IMR-90 (cell line): ENCODE results near the gene RPRML. TPM values are rescaled to one million over a fixed set of nuclear protein-coding genes. Genes with fewer than 3 reads are reported as not detected.

Experiments used
- ATAC-seq: fragments of 200-7000 bp; cut with Tn5 transposase; 2 replicates; pipeline ENCODE4 v1.9.1; 2020; ENCODE audit warnings: low read depth, mild to moderate bottlenecking, moderate library complexity
- BruUV-seq: library from RNA; stranded (reverse); fragments of 400-500 nt; replicated peaks from 2 replicates; lab custom pipeline; 2021; lab: Mats Ljungman, UMichigan
- CTCF ChIA-PET: fragments of 300-600 bp; formaldehyde crosslinking; extraction: SDS; loops from one replicate; lab custom pipeline; 2021; ENCODE audit warnings: antibody characterized with exemption; lab: Yijun Ruan, JAX
- POLR2A ChIA-PET: fragments of 300-600 bp; sonication (Branson Sonifier 250); formaldehyde crosslinking; loops from one replicate; lab custom pipeline; 2022; ENCODE audit warnings: antibody characterized with exemption; ENCODE audit not compliant: unreplicated experiment; lab: Charles Lee
- DNase-seq: peaks from one replicate; pipeline ENCODE4 v3.0.0; 2013
- H2AFZ ChIP-seq: replicated peaks from 2 replicates; pipeline ENCODE3; 2013; ENCODE audit warnings: low read length, mild to moderate bottlenecking; ENCODE audit not compliant: poor library complexity
- H2AK5ac ChIP-seq: 2 replicates; pipeline ENCODE4 v1.6.1; 2013; ENCODE audit warnings: low read depth, low read length, inconsistent platforms
- H2AK9ac ChIP-seq: replicated peaks from 2 replicates; pipeline ENCODE3; 2013; ENCODE audit warnings: mild to moderate bottlenecking, low read depth, low read length, moderate library complexity; ENCODE audit not compliant: poor library complexity
- H2BK120ac ChIP-seq: 2 replicates; pipeline ENCODE4 v1.6.1; 2013; ENCODE audit warnings: low read depth, low read length, inconsistent platforms
- H2BK15ac ChIP-seq: 3 replicates; pipeline ENCODE4 v1.6.1; 2013; ENCODE audit warnings: low read depth, low read length, inconsistent platforms
- H2BK20ac ChIP-seq: 2 replicates; pipeline ENCODE4 v1.6.1; 2013; ENCODE audit warnings: low read depth, mild to moderate bottlenecking, inconsistent platforms, low read length, moderate library complexity
- H2BK5ac ChIP-seq: 2 replicates; pipeline ENCODE4 v1.6.1; 2013; ENCODE audit warnings: mild to moderate bottlenecking, low read depth, low read length, inconsistent platforms; ENCODE audit not compliant: poor library complexity, severe bottlenecking
- H3K14ac ChIP-seq: replicated peaks from 2 replicates; pipeline ENCODE4 v1.6.1; 2013; ENCODE audit warnings: low read depth, low read length, inconsistent platforms
- H3K18ac ChIP-seq: 2 replicates; pipeline ENCODE4 v1.6.1; 2013; ENCODE audit warnings: low read depth, low read length, control low read depth
- H3K23ac ChIP-seq: 2 replicates; pipeline ENCODE4 v1.6.1; 2013; ENCODE audit warnings: low read depth, low read length, inconsistent platforms
- H3K27ac ChIP-seq: 2 replicates; pipeline ENCODE4 v1.5.1; 2013; ENCODE audit warnings: mild to moderate bottlenecking, control low read depth, low read length; ENCODE audit not compliant: insufficient read depth
- H3K27me3 ChIP-seq: 2 replicates; pipeline ENCODE4 v1.6.1; 2013; ENCODE audit warnings: low read length; ENCODE audit not compliant: control insufficient read depth, insufficient read depth
- H3K36me3 ChIP-seq: 2 replicates; pipeline ENCODE4 v1.6.1; 2013; ENCODE audit warnings: low read length, mixed read lengths; ENCODE audit not compliant: control insufficient read depth, insufficient read depth
- H3K4ac ChIP-seq: 2 replicates; pipeline ENCODE4 v1.6.1; 2013; ENCODE audit warnings: low read depth, low read length, inconsistent platforms
- H3K4me1 ChIP-seq: 2 replicates; pipeline ENCODE4 v1.6.1; 2013; ENCODE audit warnings: low read length, mixed read lengths; ENCODE audit not compliant: control insufficient read depth, insufficient read depth
- H3K4me2 ChIP-seq: 2 replicates; pipeline ENCODE4 v1.6.1; 2013; ENCODE audit warnings: low read depth, mild to moderate bottlenecking, control low read depth, low read length, moderate library complexity
- H3K4me3 ChIP-seq: 2 replicates; pipeline ENCODE4 v1.5.1; 2013; ENCODE audit warnings: low read depth, mild to moderate bottlenecking, control low read depth, low read length, moderate library complexity; ENCODE audit not compliant: insufficient read depth
- H3K56ac ChIP-seq: 2 replicates; pipeline ENCODE4 v1.6.1; 2013; ENCODE audit warnings: low read length, inconsistent platforms; ENCODE audit not compliant: insufficient read depth; ENCODE audit errors: extremely low read depth
- H3K79me1 ChIP-seq, 2 experiments: 2 replicates each; pipeline ENCODE4 v1.6.1; 2013; ENCODE audit warnings: low read length in 2 of 2, inconsistent platforms in 1 of 2, low read depth in 1 of 2
- H3K9ac ChIP-seq: 2 replicates; pipeline ENCODE4 v1.6.1; 2013; ENCODE audit warnings: low read depth, low read length, control low read depth
- H3K9me1 ChIP-seq: 2 replicates; pipeline ENCODE4 v1.6.1; 2013; ENCODE audit warnings: low read length, inconsistent platforms; ENCODE audit not compliant: insufficient read depth
- H3K9me3 ChIP-seq: 2 replicates; pipeline ENCODE4 v1.6.1; 2013; ENCODE audit warnings: low read length; ENCODE audit not compliant: control insufficient read depth, insufficient read depth
- H4K20me1 ChIP-seq: 2 replicates; pipeline ENCODE4 v1.6.1; 2013; ENCODE audit warnings: low read length, inconsistent platforms; ENCODE audit not compliant: insufficient read depth
- H4K5ac ChIP-seq: 2 replicates; pipeline ENCODE4 v1.6.1; 2013; ENCODE audit warnings: mild to moderate bottlenecking, low read depth, low read length, control low read depth
- H4K8ac ChIP-seq, 2 experiments: 2 replicates each; pipeline ENCODE4 v1.6.1; 2013; ENCODE audit warnings: low read depth in 2 of 2, low read length in 2 of 2, control low read depth in 1 of 2, inconsistent platforms in 1 of 2
- H4K91ac ChIP-seq: 2 replicates; pipeline ENCODE4 v1.6.1; 2013; ENCODE audit warnings: low read depth, low read length, inconsistent platforms; ENCODE audit not compliant: insufficient read depth
- FOS ChIP-seq: fragments of 150-350 bp; IDR thresholded peaks from 2 replicates; pipeline ENCODE4 v1.6.1; 2016; ENCODE audit warnings: low read depth, low read length
- MAZ ChIP-seq: IDR thresholded peaks from 2 replicates; pipeline ENCODE4 v1.6.1; 2012; ENCODE audit warnings: low read depth, mild to moderate bottlenecking, low read length, improper control_type of control experiment, moderate library complexity, borderline replicate concordance
- RFX5 ChIP-seq: IDR thresholded peaks from 2 replicates; pipeline ENCODE4 v1.8.0; 2012; ENCODE audit warnings: low read depth, mild to moderate bottlenecking, low read length, moderate library complexity
- SMC3 ChIP-seq: fragments of 150-350 bp; IDR thresholded peaks from 2 replicates; pipeline ENCODE4 v1.6.1; 2016; ENCODE audit warnings: low read depth, mild to moderate bottlenecking, antibody characterized with exemption, low read length, moderate library complexity
- WGBS, 2 experiments: methylation state at CpG; one replicate each; pipeline versions ENCODE4 v1.1.5 to v1.1.7; 2013; ENCODE audit warnings: missing lambda C conversion rate in 2 of 2; ENCODE audit not compliant: insufficient read length in 1 of 2; ENCODE audit errors: extremely low coverage in 2 of 2; 5-methylcytosine and 5-hydroxymethylcytosine counted together
- dilution Hi-C: fragments of 300-500 bp; cut with HindIII; formaldehyde crosslinking; loops from one replicate; pipeline ENCODE4 v1.14.3; 2018; ENCODE audit warnings: low sequenced_read_pairs; ENCODE audit not compliant: unreplicated experiment
- in situ Hi-C: fragments of 300-500 bp; cut with MboI; formaldehyde crosslinking; loops from 3 replicates; pipeline ENCODE4 v1.14.3; 2019; ENCODE audit warnings: low sequenced_read_pairs, inconsistent platforms, mixed read lengths
- intact Hi-C: fragments of 100-400 bp; cut with micrococcal nuclease; formaldehyde crosslinking; loops from 2 replicates; pipeline ENCODE4 v1.10.0; 2022
- polyA plus RNA-seq, 3 experiments: library from polyadenylated mRNA; depleted of rRNA; stranded (reverse); fragments of >200 nt; gene quantifications; 2 replicates each; pipeline ENCODE4 v1.2.3, GENCODE V29; 2012; ENCODE audit warnings: low replicate concordance in 1 of 3
- total RNA-seq: library from RNA; depleted of rRNA; stranded (reverse); fragments of >200 nt; gene quantifications from 2 replicates; pipeline ENCODE4 v1.2.3, GENCODE V29; 2012
- TF ChIP-seq, protein P1 (sequence below): fragments of 150-350 bp; IDR thresholded peaks from 2 replicates; pipeline ENCODE4 v1.6.1; 2017; ENCODE audit warnings: mild to moderate bottlenecking, antibody characterized with exemption, low read length, low read depth
- TF ChIP-seq, protein P2 (sequence below): conservative IDR thresholded peaks from 2 replicates; pipeline ENCODE4 v1.5.1; 2012; ENCODE audit warnings: mild to moderate bottlenecking, low read depth, low read length, improper control_type of control experiment

RPRML gene
- total and polyA plus RNA-seq, 2 of the 4 experiments (the other 2 are of a cell fraction), result not detected

DNA sequence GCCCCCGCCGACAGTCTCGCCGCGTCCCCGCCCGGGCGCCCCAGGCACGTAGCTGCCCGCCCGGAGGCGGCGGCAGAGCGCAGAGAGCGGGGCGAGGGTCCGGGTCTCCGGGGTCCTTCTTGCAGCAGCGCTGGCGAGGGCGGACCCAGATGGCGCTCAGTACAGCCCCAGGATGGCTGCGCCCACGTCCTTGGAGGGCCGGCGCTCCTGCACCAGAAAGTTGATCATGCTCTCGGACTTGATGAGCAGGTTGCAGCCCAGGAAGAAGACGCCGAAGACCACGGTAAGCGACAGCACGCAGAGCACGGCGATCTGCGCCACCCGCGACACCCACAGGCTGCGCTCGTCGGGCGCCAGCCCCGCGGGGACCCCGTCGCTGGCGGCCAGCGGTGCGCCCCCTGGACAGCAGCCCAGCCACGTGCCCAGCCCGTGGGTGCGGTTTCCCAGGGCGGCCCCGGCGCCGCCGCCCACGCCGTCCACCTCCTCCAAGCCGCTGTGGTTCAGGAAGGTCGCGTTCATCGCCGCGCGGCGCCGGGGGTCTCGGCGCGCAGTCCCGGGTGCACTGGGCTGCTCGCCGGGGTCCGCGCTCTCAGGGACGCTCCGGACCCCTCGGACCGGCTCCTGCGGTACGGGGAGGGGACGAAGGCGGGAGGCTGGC lies 435 bp downstream of the RPRML start:
- peaks cover 50% of the 10 kb centered on the region for H3K27me3 ChIP-seq
- H4K8ac ChIP-seq, result no peak overlapping the region
- no peak overlapping the region for H3K18ac ChIP-seq
- no peak overlapping the region for H3K23ac ChIP-seq
- peak overlapping the region; percentile 87 for H2AFZ ChIP-seq
- H3K56ac ChIP-seq, result no peak overlapping the region
- H2AK5ac ChIP-seq, result no peak overlapping the region
- no peak overlapping the region for H4K91ac ChIP-seq
- H2BK15ac ChIP-seq, result no peak overlapping the region
- ChIA-PET CTCF (no interaction called here), POLR2A (no interaction called here)
- no peak overlapping the region for H3K14ac ChIP-seq
- no peak overlapping the region for H4K5ac ChIP-seq
- no peak overlapping the region for H3K27ac ChIP-seq
- H2BK5ac ChIP-seq, result no peak overlapping the region
- intact Hi-C loops, result no loop called here
- H3K79me1 ChIP-seq, result no peaks in the 10 kb centered on the region
- no peaks in the 10 kb centered on the region for H3K9me1 ChIP-seq
- no peak overlapping the region for H3K9ac ChIP-seq
- peak overlapping the region; percentile 40 for H3K4me3 ChIP-seq
- H3K9me3 ChIP-seq, result no peaks in the 10 kb centered on the region; the same call in 1 of the 2 replicates
- no peak overlapping the region for H3K4ac ChIP-seq
- in situ Hi-C loops, result no loop called here
- DNase-seq (no peak), ATAC-seq (peak; percentile 43)
- peaks cover 4% of the 10 kb centered on the region; the same call in 1 of the 2 replicates for H4K20me1 ChIP-seq
- H2BK120ac ChIP-seq, result no peak overlapping the region
- peaks cover 3% of the 10 kb centered on the region for H3K4me1 ChIP-seq
- no peak for TF ChIP-seq MAZ
- TF ChIP-seq, protein P1, sequence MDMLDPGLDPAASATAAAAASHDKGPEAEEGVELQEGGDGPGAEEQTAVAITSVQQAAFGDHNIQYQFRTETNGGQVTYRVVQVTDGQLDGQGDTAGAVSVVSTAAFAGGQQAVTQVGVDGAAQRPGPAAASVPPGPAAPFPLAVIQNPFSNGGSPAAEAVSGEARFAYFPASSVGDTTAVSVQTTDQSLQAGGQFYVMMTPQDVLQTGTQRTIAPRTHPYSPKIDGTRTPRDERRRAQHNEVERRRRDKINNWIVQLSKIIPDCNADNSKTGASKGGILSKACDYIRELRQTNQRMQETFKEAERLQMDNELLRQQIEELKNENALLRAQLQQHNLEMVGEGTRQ, result peak; percentile 11; the same call in 1 of the 2 replicates
- TF ChIP-seq RFX5, result no peak
- TF ChIP-seq SMC3, result no peak
- TF ChIP-seq, protein P2, sequence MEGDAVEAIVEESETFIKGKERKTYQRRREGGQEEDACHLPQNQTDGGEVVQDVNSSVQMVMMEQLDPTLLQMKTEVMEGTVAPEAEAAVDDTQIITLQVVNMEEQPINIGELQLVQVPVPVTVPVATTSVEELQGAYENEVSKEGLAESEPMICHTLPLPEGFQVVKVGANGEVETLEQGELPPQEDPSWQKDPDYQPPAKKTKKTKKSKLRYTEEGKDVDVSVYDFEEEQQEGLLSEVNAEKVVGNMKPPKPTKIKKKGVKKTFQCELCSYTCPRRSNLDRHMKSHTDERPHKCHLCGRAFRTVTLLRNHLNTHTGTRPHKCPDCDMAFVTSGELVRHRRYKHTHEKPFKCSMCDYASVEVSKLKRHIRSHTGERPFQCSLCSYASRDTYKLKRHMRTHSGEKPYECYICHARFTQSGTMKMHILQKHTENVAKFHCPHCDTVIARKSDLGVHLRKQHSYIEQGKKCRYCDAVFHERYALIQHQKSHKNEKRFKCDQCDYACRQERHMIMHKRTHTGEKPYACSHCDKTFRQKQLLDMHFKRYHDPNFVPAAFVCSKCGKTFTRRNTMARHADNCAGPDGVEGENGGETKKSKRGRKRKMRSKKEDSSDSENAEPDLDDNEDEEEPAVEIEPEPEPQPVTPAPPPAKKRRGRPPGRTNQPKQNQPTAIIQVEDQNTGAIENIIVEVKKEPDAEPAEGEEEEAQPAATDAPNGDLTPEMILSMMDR, result no peak
- no peak for TF ChIP-seq FOS
- whole genome bisulfite sequencing, 2 experiments, result 0% methylated on average over 66 of the region's 83 CpGs; no CpG with 5 or more reads in 1 of the 2 experiments
- H2BK20ac ChIP-seq, result no peak overlapping the region
- peak overlapping the region; percentile 30 for H3K4me2 ChIP-seq
- no peaks in the 10 kb centered on the region for H3K36me3 ChIP-seq
- no TSS peak for BruUV-seq
- no peak overlapping the region for H2AK9ac ChIP-seq
- dilution Hi-C loops, result no loop called here
